GM18520 (cell line): Measurements from ENCODE around the gene CELF2.

ENCODE experiments used
- ATAC-seq: cut with Tn5 transposase; IDR thresholded peaks from one replicate; pipeline ENCODE4 v1.9.1; 2021; ENCODE audit not compliant: unreplicated experiment

The CELF2 gene

GRCh38 chr10:11242443-11243387, 225.0 kb downstream of the CELF2 start:
- ATAC-seq: peak; percentile 47

- ATAC-seq: no peak
Measured at GRCh38 chr10:11243425-11244222, 226.0 kb downstream of the CELF2 start.

DNA sequence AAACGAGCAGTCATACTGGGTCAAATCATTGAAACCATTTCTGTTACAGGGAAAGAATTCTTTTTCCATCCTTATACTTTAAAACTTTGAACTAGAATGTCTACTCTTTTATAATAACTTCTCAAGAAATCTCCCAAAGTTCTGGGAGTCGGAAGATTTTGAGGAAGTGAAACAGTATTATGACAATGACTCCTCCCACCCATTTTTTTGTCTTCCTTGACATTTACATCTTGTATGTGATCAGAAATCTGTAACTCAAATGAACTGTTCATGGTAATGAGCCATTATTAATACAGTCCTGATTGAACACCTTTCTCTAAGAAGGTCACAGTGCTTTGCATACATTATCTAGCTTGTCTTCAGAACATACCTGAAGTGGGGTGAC, 227.4 kb downstream of the CELF2 start:
- peak; percentile 7 for ATAC-seq

- ATAC-seq: peak; percentile 37
Measured at GRCh38 chr10:11245510-11245909, 227.8 kb downstream of the CELF2 start.

DNA sequence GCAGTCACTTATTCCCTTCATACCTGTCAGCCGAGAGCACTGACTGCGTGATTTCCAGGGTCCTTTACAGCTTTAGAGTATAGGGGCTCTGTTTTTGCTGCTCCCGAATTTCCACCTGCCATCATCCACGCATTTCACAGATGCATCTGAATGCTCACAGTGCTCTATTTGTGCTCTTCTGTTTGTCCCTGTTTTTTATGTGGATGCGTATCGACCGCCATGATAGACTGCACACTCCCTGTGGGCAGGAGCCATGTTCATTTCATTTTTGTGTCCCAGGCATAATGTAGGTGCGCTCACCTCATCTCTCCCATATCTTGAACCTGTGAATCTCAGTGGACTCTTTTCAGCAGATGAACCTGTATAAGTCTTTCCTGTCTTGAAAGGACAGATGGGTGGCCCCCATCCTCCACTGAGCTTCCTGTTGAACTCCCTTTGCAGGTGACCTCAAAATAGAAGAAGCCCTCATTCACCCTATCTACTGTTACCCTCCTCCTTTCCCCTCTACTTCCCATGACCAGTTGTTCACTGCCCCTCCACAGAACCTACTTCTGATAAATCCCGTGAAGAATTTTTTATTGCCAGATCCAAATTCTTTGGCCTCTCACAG, 228.4 kb downstream of the CELF2 start:
- ATAC-seq: no peak

- ATAC-seq: no peak
Measured at GRCh38 chr10:11246752-11247467, 229.2 kb downstream of the CELF2 start.

DNA sequence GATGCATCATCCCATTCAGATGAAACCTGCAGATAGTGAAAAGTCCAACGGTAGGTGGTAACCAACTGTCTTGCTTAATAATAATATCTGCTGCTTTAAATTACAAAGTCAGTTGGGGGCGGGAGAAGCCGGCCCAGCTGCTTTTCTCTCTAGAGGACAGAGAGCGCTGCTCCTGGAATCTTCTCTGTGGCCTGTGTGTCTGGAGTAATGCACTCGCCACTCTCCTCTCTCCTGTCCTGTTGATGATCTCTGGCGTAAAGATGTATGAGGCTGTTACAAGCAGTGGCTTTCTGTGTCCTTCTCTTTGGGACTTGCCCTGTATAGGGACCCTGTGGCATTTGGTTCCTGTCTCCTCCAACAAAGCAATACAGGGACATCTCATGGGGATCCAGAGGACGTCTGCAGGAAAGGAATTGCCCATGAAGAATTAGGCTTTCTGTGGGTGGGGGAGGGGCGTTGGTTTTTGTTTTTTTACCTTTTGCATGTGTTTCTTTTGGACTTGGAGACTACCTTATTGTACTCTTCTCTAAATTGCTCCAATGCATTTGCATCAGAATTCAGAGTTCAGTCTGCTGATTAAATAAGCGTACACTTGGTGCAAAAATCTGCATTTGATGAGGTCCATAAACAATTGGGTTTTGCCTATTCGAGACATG, 231.6 kb downstream of the CELF2 start:
- no peak for ATAC-seq

DNA sequence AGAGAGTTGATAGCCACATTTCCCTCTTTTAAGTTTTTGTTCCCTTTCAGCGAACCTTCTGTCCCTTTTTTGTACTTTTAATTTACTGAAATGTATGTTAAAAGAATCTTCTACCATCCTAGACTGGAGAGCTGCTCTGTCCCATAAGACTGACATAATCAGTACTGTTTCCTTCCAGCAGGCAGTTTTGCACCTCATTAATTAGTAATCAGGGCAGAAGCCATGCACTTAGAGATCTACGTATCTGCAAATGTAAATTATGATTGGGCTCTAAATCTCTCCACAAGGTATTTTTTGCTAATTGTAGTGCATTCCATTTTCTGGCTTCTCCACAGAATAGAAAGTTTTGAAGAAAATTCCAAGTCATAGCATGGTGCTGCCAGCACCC, 232.1 kb downstream of the CELF2 start:
- no peak for ATAC-seq

GRCh38 chr10:11250304-11250703, 232.6 kb downstream of the CELF2 start:
- ATAC-seq: no peak

DNA sequence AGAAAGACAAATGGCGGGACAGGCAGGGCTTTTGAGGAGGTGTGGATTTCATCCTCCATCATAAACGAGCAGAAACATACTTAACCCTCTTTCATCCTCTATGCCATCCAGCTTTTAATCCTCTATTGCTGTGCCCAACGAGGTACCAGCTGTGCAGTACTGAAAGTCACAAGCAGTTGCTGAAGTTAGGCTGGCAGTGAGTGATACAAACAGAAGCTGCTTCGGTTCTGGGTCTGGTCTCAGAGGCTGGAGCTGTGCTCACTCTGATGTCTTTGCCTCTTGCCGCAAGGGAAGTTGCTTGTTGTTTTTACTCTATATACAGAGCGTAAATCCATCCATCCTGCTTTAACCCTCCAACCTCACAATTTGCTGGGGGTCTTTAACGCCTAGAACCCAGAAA, 235.2 kb downstream of the CELF2 start:
- no peak for ATAC-seq

DNA sequence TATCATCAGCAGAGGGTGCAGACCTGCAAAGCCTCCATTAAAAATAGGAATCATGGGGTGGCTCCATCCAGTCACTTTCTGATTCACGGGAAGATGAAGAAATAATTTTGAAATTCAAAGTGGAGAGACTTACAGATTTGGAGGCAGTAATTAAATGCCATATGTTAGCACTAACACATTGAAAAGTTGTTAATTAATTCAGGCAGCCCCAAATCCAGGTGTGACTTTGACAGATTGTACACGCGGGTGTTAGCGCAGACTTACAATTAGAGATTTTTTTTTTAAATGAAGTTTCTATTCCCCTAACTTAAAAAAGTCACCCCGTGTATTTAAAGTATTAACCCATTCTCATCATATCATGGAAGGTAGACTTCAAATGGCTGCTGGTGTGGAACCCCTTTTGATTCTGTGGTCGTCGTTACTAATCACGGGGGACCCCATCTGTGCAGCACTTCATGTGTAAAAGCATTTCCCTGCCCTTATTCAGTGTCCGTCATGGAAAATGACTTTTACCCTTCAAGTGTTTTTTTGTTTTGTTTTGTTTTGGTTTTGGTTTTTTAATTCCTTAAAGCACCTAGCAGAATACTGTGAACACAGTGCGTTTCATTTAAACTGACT, 235.8 kb downstream of the CELF2 start:
- no peak for ATAC-seq

DNA sequence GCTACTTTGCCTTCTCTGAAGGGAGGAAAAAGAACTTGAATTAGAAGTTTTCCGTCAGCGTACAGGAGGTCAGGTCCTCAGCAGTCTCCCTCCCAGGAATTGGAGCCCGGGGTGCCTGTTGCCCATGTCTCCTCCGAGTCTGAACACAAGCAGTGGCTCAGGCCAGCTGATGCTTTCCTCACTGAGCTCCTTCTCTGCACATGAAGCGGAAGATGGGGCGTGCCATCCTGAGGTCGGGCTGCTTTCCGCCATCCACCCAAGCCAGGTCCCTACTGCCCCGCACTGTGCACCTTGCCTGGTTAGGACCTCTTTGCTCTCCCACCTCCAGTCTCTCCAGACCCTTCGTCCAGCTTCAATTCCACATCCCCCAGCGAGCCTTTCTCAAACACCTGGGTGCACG, 237.5 kb downstream of the CELF2 start:
- ATAC-seq: no peak

DNA sequence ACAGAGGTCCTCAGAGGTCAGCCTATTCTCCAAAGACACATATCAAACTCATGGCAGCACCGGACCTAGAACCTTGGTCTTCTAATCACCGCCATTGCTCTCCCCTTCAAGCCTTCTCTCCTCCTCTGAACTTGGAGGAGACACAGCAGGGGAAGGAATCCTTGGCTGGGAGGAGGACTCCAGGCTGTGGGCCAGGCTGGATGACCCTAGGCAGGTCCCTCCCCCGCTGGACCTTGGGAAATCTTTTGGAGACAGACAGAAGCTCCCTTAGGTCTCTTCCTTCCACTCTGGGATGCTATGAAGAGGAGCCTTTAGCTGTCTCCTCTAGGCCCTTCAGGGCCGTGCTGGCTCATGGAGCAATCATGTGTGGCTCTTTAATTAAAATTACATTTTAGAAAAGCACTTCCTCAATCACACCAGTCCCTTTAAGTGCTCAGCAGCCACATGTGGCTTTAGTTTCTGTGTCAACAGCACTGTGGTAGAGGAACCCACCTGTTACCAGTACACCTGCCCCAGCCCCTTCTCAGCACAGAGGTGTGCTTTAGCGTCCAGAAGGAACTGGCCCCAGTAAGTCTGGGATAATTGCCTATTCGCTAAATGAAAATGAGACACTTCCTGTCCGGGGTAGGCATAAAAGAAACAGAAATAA, 238.2 kb downstream of the CELF2 start:
- ATAC-seq: no peak

GRCh38 chr10:11256896-11257295, 239.2 kb downstream of the CELF2 start:
- ATAC-seq: no peak

GRCh38 chr10:11257440-11258090, 239.9 kb downstream of the CELF2 start:
- no peak for ATAC-seq

DNA sequence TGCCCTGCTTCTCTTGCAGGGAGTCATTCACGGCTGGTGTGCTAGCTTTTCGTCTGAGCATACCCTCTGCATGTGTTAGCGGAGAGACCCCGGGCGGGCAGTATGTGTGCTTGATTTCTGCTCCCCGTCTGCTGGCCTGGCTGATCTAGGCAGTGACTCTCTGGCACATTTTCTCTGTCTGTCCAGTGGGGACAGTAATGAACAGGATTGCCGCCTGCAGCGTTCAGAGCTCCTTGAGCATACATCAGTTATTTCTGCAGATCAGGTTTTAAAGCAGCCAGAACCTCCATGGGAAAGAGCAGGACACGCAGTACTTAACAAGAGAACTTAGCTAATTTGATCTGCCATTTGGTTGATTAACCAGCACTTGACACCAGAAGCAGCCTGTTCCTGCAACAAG, 242.5 kb downstream of the CELF2 start:
- ATAC-seq: no peak

DNA sequence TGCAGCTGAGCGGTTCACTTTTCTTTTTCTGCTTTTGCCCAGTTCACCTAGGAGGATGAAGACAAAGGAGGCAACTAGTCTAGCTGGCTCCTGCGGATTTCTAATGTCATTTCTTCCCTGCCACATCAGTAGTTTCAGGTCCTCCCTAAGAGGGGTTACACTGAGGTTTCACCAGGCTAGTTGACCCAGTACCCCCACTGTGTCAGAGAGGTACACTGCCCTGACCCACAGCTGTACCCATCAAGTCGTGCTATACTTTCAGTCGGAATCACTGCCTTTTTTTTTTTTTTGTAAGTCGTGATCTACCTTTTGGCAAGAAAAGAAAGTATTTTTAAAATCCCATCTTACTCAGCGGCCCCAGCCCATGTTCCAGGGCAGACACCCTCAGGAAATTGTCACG, 243.5 kb downstream of the CELF2 start:
- ATAC-seq: no peak

DNA sequence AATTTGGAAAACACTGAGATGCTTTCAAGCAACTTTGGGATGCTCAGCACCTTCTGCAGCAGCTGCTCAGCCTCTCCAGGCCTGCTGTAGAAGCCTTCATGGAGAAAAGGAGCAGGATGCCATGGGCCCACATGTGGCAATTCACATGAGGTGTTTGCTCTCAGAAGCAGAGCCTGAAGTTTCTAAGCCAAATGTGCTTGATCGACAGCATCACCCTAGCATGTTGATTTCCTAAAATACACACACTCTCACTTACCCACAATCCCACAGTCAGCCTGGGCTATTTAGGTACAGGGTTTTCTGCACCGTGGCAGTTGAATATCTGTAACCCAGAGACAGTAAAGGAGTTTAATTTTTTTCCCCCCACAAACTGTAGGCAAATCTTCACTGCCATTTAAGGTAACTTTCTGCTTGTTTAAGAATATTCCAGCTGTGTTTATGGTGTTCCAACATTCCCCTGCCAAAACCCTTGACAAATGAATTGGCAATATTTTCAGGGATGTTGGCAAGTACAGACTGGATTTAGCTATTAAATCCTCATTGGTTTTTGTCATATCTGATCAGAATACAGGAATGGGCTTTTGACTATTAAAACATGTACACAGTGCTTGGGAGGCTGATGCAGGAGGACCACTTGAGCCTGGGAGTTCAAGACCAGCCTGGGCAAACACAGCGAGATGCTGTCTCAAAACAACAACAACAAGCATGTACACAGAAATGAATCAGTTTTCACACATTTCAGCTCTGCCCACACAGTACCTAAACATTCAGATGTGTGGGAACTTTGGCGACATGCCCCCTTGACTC, 244.2 kb downstream of the CELF2 start:
- no peak for ATAC-seq
